Measurements from ENCODE around the gene PIAS1. TPM values are rescaled to one million over a fixed set of nuclear protein-coding genes. Genes with fewer than 3 reads are reported as not detected.

The PIAS1 gene
- total RNA-seq, 4 donors from 2014 or later, result 31.6 to 70.9 (median 40.3) TPM

DNA sequence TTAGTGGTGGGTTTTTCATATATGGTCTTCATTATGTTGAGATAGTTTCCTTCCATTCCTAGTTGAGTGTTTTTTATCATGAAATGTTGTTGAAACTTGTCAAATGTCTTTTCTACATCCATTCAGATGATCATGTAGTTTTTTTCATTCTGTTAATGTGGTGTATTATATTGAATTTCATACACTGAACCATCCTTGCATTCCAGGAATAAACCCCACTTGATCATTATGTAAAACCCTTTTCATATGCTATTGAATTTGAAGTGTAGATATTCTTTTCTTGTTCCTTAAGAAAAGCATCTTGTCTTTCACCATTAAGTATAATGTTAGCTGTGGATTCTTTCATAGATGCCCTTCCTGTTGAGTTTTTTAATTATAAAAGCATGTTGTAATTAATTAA lies 42.9 kb downstream of the PIAS1 start:
- DNase-seq (ENCODE audit: low spot score) (no peak), ATAC-seq (ENCODE audit: low FRiP score) (no peak)
- TF ChIP-seq, protein P1, sequence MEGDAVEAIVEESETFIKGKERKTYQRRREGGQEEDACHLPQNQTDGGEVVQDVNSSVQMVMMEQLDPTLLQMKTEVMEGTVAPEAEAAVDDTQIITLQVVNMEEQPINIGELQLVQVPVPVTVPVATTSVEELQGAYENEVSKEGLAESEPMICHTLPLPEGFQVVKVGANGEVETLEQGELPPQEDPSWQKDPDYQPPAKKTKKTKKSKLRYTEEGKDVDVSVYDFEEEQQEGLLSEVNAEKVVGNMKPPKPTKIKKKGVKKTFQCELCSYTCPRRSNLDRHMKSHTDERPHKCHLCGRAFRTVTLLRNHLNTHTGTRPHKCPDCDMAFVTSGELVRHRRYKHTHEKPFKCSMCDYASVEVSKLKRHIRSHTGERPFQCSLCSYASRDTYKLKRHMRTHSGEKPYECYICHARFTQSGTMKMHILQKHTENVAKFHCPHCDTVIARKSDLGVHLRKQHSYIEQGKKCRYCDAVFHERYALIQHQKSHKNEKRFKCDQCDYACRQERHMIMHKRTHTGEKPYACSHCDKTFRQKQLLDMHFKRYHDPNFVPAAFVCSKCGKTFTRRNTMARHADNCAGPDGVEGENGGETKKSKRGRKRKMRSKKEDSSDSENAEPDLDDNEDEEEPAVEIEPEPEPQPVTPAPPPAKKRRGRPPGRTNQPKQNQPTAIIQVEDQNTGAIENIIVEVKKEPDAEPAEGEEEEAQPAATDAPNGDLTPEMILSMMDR (IDR thresholded peaks at IDR 0.05), result no peak

DNA sequence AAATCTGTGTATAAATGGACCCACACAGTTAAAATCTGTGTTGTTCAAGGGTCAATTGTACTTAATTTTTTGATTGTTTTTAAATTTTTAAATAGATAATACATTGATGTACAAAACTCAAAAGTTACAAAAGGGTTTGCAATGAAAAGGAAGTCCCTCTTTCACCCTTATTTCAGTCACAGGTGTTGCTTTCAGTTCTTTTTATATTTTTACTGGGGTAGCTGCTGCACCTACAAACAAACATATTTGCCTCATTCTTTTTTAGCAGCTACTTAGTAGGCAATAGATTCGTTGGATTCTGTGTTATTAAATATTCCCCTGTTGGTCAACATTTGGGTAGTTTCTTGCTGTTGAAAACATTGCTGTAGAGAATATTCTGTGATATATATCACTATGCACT lies 44.4 kb downstream of the PIAS1 start:
- no peak for ATAC-seq (ENCODE audit: low FRiP score)
- TF ChIP-seq, protein P1 (IDR thresholded peaks at IDR 0.05), result no peak
- no peak for DNase-seq (ENCODE audit: low spot score)

DNA sequence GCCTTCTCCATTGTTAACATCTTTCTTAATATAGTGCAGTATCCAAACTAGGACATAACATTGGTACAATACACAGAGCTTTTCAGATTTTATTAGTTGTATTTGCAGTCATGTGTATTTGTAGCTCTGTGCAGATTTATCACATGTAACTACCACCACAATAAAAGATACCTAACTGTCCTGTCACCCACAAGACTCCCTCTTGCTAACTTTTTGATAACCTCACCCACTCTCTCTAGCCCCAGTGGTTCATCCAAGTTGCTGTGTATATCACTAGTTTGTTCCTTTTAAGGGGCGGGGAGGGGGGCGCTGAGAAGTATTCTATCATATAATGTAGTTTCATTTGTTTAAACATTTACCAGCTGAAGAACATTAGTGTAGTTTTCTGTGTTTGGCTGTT lies 46.1 kb downstream of the PIAS1 start:
- DNase-seq (ENCODE audit: low spot score), result no peak
- TF ChIP-seq, protein P1 (IDR thresholded peaks at IDR 0.05), result no peak
- no peak for ATAC-seq (ENCODE audit: low FRiP score)

DNA sequence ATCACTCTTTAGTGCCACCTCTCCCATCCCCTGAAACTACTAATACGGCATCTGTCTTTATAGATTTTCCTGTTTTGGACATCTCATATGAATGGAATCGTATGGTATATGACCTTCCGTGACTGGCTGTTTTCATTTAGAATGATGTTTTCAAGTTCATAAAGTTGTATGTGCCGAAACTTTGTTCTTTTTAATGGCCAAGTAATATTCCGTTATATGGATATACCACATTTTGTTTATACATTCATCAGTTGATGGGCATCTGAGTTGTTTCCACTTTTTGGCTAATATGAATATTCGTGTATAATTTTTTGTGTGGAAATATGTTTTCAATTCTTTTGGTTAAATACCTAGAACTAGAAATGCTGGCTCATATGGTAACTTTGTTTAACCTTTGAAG lies 49.5 kb downstream of the PIAS1 start:
- TF ChIP-seq, protein P1 (IDR thresholded peaks at IDR 0.05), result no peak
- no peak for DNase-seq (ENCODE audit: low spot score)
- no peak for ATAC-seq (ENCODE audit: low FRiP score)

DNA sequence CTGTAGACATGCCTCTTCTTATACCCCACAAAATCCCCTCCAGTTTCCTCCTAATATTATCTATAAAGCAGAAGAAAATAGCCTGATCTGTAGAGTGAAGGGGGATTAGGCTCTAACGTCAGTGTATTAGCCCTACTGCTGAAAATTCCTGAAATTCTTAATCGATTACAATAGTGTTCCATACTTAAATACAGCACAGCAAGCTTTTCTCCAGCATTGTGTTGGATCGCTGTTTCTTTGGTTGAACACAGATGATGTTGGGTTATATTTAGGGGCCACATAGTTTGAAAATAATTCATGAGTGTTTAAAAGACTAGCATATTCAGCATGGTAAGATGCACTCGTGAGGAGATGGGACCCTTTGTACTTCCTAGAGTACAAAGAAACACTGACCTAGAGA lies 52.5 kb downstream of the PIAS1 start:
- ATAC-seq (ENCODE audit: low FRiP score) (no peak), DNase-seq (ENCODE audit: low spot score) (no peak)
- TF ChIP-seq, protein P1 (IDR thresholded peaks at IDR 0.05), result no peak

DNA sequence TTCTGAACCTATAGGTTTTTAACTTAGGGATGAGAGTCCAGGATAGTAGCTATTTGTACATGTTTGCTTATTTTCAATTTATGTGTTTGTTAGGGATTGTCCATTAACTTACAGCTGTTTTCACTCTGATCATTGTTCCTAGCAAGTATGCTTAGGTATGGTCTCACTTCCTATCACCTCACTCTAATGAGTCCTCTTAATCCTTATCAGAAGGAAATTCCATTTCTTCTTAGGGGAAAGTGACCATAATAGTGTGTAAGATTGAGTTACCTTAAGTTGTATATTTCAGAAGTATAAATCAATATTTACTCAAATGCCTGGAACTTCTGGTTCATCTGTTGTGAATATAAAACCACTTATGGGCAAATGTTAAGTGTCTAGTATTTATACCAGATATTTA lies 53.0 kb downstream of the PIAS1 start:
- DNase-seq (ENCODE audit: low spot score) (no peak), ATAC-seq (ENCODE audit: low FRiP score) (no peak)
- TF ChIP-seq, protein P1 (IDR thresholded peaks at IDR 0.05), result no peak

DNA sequence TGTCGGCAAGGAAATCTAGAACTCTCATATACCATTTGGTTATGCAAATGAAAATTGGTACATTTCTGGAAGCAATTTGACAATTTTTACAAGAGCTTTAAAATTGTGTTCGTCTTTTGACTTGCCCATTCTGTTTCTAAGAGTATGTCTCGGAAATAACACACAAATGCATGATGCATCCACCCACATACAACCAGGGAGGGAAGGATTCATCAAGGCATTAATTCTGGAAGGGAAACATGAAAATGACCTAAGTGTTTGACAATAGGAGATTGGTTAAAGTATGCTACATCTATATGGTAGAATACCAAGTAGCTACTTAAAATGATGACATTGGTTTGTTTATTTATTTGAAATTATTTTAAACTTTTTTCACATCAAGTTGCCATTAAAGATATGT lies 58.6 kb downstream of the PIAS1 start:
- ATAC-seq (ENCODE audit: low FRiP score) (no peak), DNase-seq (ENCODE audit: low spot score) (no peak)
- TF ChIP-seq, protein P1 (IDR thresholded peaks at IDR 0.05), result no peak

Data from omental fat pad (tissue), 4 donors.